ENCODE results near the gene DSC2.

GRCh38 chr18:31105733-31106132 is 3.5 kb upstream of the DSC2 start:
- TF ChIP-seq CTCF (conservative IDR thresholded peaks at IDR 0.05; ENCODE audit: low read length) (no peak), EZH2phosphoT487 (IDR thresholded peaks at IDR 0.05; ENCODE audit: borderline replicate concordance, low read depth, low read length) (no peak)

Measured in OCI-LY7 (cell line).